Measurements from ENCODE around the gene PTPN4. TPM values are rescaled to one million over a fixed set of nuclear protein-coding genes. Genes with fewer than 3 reads are reported as not detected.
"Not testable (repeated sequence)": the region's sequence is repeated elsewhere in the genome, so short reads cannot be mapped to it uniquely, and the experiment has no call there.

PTPN4 gene
- total RNA-seq, 1 experiment from 2014 or later, result 46.8 TPM

DNA sequence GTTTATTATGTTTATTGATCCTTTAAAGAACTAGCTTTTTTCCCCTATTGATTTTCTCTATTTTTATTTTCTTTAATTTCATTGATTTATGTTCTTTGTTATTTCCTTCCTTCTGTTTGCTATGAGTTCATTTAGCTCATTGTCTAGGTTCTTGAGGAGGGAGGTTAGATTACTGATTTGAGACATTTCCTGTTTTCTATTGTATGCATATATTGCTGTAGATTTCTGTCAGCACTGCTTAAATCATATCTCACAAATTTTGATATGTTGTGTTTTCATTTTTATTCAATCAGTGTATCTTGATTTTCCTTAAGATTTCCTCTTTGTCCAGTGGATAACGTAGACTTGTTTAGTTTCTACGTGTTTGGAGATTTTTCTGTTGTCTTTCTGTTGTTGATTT lies 43.4 kb downstream of the PTPN4 start:
- H3K27ac Mint-ChIP-seq (ENCODE audit: unreplicated experiment), result no peak overlapping the region
- TF ChIP-seq, protein P1, sequence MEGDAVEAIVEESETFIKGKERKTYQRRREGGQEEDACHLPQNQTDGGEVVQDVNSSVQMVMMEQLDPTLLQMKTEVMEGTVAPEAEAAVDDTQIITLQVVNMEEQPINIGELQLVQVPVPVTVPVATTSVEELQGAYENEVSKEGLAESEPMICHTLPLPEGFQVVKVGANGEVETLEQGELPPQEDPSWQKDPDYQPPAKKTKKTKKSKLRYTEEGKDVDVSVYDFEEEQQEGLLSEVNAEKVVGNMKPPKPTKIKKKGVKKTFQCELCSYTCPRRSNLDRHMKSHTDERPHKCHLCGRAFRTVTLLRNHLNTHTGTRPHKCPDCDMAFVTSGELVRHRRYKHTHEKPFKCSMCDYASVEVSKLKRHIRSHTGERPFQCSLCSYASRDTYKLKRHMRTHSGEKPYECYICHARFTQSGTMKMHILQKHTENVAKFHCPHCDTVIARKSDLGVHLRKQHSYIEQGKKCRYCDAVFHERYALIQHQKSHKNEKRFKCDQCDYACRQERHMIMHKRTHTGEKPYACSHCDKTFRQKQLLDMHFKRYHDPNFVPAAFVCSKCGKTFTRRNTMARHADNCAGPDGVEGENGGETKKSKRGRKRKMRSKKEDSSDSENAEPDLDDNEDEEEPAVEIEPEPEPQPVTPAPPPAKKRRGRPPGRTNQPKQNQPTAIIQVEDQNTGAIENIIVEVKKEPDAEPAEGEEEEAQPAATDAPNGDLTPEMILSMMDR (IDR thresholded peaks at IDR 0.05; ENCODE audit: insufficient read depth in 1 of 2, low read depth in 1 of 2, low read length in 1 of 2, severe bottlenecking in 1 of 2, unreplicated experiment in 1 of 2), result no peak
- no peak for DNase-seq

DNA sequence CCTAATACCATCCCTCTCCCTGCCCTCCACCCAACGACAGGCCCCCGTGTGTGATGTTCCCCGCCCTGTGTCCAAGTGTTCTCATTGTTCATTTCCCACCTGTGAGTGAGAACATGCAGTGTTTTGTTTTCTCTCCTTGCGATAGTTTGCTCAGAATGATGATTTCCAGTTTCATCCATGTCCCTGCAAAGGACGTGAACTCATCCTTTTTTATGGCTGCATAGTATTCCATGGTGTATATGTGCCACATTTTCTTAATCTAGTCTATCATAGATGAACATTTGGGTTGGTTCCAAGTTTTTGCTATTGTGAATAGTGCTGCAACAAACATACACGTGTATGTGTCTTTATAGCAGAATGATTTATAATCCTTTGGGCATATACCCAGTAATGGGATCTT lies 44.7 kb downstream of the PTPN4 start:
- H3K4me3 Mint-ChIP-seq (ENCODE audit: unreplicated experiment); H3K27ac Mint-ChIP-seq (ENCODE audit: unreplicated experiment); intact Hi-C loops (cut with micrococcal nuclease; ENCODE audit: unreplicated experiment); H3K4me1 ChIP-seq; H3K4me3 ChIP-seq (ENCODE audit: low read depth, low read length); H3K36me3 Mint-ChIP-seq (ENCODE audit: insufficient read depth, unreplicated experiment); H3K4me1 Mint-ChIP-seq (ENCODE audit: low read depth, unreplicated experiment); DNase-seq; CTCF ChIA-PET; POLR2A ChIA-PET; H3K27me3 ChIP-seq (replicated peaks; ENCODE audit: control insufficient read depth, insufficient read depth, low read length); H3K36me3 ChIP-seq (ENCODE audit: control insufficient read depth, insufficient read depth, low read length); BruUV-seq (replicated peaks); H3K9me3 ChIP-seq; H3K27me3 Mint-ChIP-seq (ENCODE audit: insufficient read depth, unreplicated experiment): not testable (repeated sequence)
- H3K9me3 Mint-ChIP-seq (ENCODE audit: unreplicated experiment), result peaks cover 29% of the 10 kb centered on the region

More for the DNA sequence above, 43.4 kb downstream of the PTPN4 start:
- ChIA-PET POLR2A (no interaction called here), CTCF (no interaction called here)
- Histone ChIP-seq H3K9me3 (no peaks in the 10 kb centered on the region), H3K36me3 (ENCODE audit: control insufficient read depth, insufficient read depth, low read length) (no peaks in the 10 kb centered on the region), H3K4me3 (ENCODE audit: low read depth, low read length) (no peak overlapping the region), H3K27me3 (replicated peaks; ENCODE audit: control insufficient read depth, insufficient read depth, low read length) (no peaks in the 10 kb centered on the region), H3K4me1 (no peaks in the 10 kb centered on the region)
- peaks cover 7% of the 10 kb centered on the region for H3K36me3 Mint-ChIP-seq (ENCODE audit: insufficient read depth, unreplicated experiment)
- no peak overlapping the region for H3K4me3 Mint-ChIP-seq (ENCODE audit: unreplicated experiment)
- H3K27me3 Mint-ChIP-seq (ENCODE audit: insufficient read depth, unreplicated experiment), result no peaks in the 10 kb centered on the region
- peaks cover 29% of the 10 kb centered on the region for H3K9me3 Mint-ChIP-seq (ENCODE audit: unreplicated experiment)
- BruUV-seq (replicated peaks), result no TSS peak
- intact Hi-C loops (cut with micrococcal nuclease; ENCODE audit: unreplicated experiment), result no loop called here
- H3K4me1 Mint-ChIP-seq (ENCODE audit: low read depth, unreplicated experiment), result no peaks in the 10 kb centered on the region

DNA sequence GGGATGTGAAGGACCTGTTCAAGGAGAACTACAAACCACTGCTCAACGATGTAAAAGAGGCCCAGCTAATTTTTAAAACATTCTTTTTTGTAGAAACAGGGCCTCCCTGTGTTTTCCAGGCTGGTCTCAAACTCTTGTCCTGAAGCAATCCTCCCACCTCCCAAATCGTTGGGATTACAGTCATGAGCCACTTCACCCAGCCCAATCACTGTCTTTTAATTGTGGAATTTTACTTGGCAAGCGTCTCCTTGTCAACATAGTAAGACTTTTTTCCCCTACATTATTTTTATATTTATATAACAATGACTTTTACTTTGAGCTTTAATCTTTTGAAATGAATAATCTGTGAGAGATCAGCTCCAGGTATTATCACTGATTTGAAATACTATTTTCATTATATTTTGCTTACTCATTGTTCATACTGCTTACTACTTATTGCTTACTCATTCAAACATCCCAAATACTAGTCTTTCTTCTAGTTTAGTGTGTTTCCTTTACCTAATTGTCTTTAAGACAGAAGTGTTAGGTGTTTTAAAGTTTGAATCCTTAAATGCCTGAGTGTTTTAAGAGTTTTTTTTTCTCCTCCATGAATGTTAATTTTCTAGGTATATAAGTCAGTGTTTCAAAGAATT lies 48.9 kb downstream of the PTPN4 start:
- H3K27me3 Mint-ChIP-seq (ENCODE audit: insufficient read depth, unreplicated experiment), result no peaks in the 10 kb centered on the region
- peaks cover 29% of the 10 kb centered on the region for H3K9me3 Mint-ChIP-seq (ENCODE audit: unreplicated experiment)
- ChIA-PET CTCF (no interaction called here), POLR2A (no interaction called here)
- H3K4me3 ChIP-seq (ENCODE audit: low read depth, low read length), result no peak overlapping the region
- no peak overlapping the region for H3K27ac Mint-ChIP-seq (ENCODE audit: unreplicated experiment)
- no peaks in the 10 kb centered on the region for H3K9me3 ChIP-seq
- intact Hi-C loops (cut with micrococcal nuclease; ENCODE audit: unreplicated experiment), result no loop called here
- TF ChIP-seq, protein P1 (IDR thresholded peaks at IDR 0.05; ENCODE audit: insufficient read depth in 1 of 2, low read depth in 1 of 2, low read length in 1 of 2, severe bottlenecking in 1 of 2, unreplicated experiment in 1 of 2), result no peak
- H3K4me3 Mint-ChIP-seq (ENCODE audit: unreplicated experiment), result no peak overlapping the region
- DNase-seq, result no peak
- no peaks in the 10 kb centered on the region for H3K4me1 Mint-ChIP-seq (ENCODE audit: low read depth, unreplicated experiment)
- peaks cover 15% of the 10 kb centered on the region for H3K36me3 Mint-ChIP-seq (ENCODE audit: insufficient read depth, unreplicated experiment)
- no peaks in the 10 kb centered on the region for H3K27me3 ChIP-seq (replicated peaks; ENCODE audit: control insufficient read depth, insufficient read depth, low read length)
- H3K4me1 ChIP-seq, result no peaks in the 10 kb centered on the region
- H3K36me3 ChIP-seq (ENCODE audit: control insufficient read depth, insufficient read depth, low read length), result no peaks in the 10 kb centered on the region
- no TSS peak for BruUV-seq (replicated peaks)

All from Caco-2 (cell line).